Astrocyte of the cerebellum (primary cell): ENCODE measurements around the gene SHROOM2.

Source experiments
- DNase-seq: peaks from one replicate; pipeline ENCODE4 v3.0.0-alpha.2; 2011; ENCODE audit warnings: low read depth
- H3K4me3 ChIP-seq: 2 replicates; pipeline ENCODE4 v1.5.1; 2011; ENCODE audit warnings: mild to moderate bottlenecking, low read depth, low read length, moderate library complexity
- CTCF ChIP-seq: IDR thresholded peaks from 2 replicates; pipeline ENCODE4 v1.5.1; 2012; ENCODE audit warnings: low read length, low read depth, moderate library complexity, mild to moderate bottlenecking; ENCODE audit errors: missing control alignments
- in situ Hi-C: cut with HindIII; loops from 2 replicates; pipeline ENCODE4 v1.10.0; 2017; ENCODE audit warnings: low sequenced_read_pairs

SHROOM2 gene

GRCh38 chrX:9785944-9786797 lies at the start of gene SHROOM2:
Gene SHROOM2 (plus strand): TSS chrX:9786429. CDS start chrX:9786546, 117 bp downstream.
- no peak for TF ChIP-seq CTCF
- DNase-seq, result no peak
- in situ Hi-C loops, result no loop called here
- peak within 1 kb of the TSS; percentile 24 for H3K4me3 ChIP-seq

GRCh38 chrX:9737363-9737762 lies 48.9 kb upstream of the SHROOM2 start:
- TF ChIP-seq CTCF, result no peak
- H3K4me3 ChIP-seq, result no peak overlapping the region
- no peak for DNase-seq
- in situ Hi-C loops, result no loop called here

GRCh38 chrX:9738151-9738550 lies 48.1 kb upstream of the SHROOM2 start:
- in situ Hi-C loops, result no loop called here
- H3K4me3 ChIP-seq, result no peak overlapping the region
- TF ChIP-seq CTCF, result no peak
- no peak for DNase-seq

GRCh38 chrX:9739130-9739529 lies 47.1 kb upstream of the SHROOM2 start:
- no peak overlapping the region for H3K4me3 ChIP-seq
- no peak for TF ChIP-seq CTCF
- no peak for DNase-seq
- in situ Hi-C loops, result no loop called here

GRCh38 chrX:9745417-9746115 lies 40.7 kb upstream of the SHROOM2 start:
- DNase-seq, result no peak
- TF ChIP-seq CTCF, result no peak
- H3K4me3 ChIP-seq, result no peak overlapping the region
- in situ Hi-C loops, result no loop called here

- H3K4me3 ChIP-seq, result no peak overlapping the region
- no peak for TF ChIP-seq CTCF
- in situ Hi-C loops, result no loop called here
- DNase-seq, result peak; percentile 8
These were observed 39.9 kb upstream of the SHROOM2 start for GRCh38 chrX:9746148-9746888.
